Astrocyte of the hippocampus (primary cell): ENCODE results near the gene GABBR2.
"Not testable (repeated sequence)": the region's sequence is repeated elsewhere in the genome, so short reads cannot be mapped to it uniquely, and the experiment has no call there.

ENCODE experiments used
- DNase-seq: peaks from one replicate; pipeline ENCODE4 v3.0.0; 2011; ENCODE audit warnings: low read depth, low spot score

GABBR2 gene

GRCh38 chr9:98516205-98516896 lies 192.4 kb downstream of the GABBR2 start:
- no peak for DNase-seq

GRCh38 chr9:98515506-98516204 lies 193.1 kb downstream of the GABBR2 start:
- no peak for DNase-seq

- no peak for DNase-seq
These were observed 193.9 kb downstream of the GABBR2 start for GRCh38 chr9:98514841-98515240.

- DNase-seq = not testable (repeated sequence)
These were observed 200.4 kb downstream of the GABBR2 start for GRCh38 chr9:98508217-98508919.

- no peak for DNase-seq
These were observed 202.2 kb downstream of the GABBR2 start for GRCh38 chr9:98506422-98507054.

GRCh38 chr9:98504298-98505282 lies 204.1 kb downstream of the GABBR2 start:
- DNase-seq = no peak

GRCh38 chr9:98503867-98504266 lies 204.9 kb downstream of the GABBR2 start:
- no peak for DNase-seq

GRCh38 chr9:98502976-98503325 lies 205.8 kb downstream of the GABBR2 start:
- peak; percentile 53 for DNase-seq

GRCh38 chr9:98502311-98502975 lies 206.3 kb downstream of the GABBR2 start:
- peak; percentile 49 for DNase-seq

GRCh38 chr9:98501819-98502218 lies 206.9 kb downstream of the GABBR2 start:
- DNase-seq = no peak

GRCh38 chr9:98501259-98501658 lies 207.5 kb downstream of the GABBR2 start:
- not testable (repeated sequence) for DNase-seq

GRCh38 chr9:98500337-98500919 lies 208.3 kb downstream of the GABBR2 start:
- no peak for DNase-seq

GRCh38 chr9:98495530-98495929 lies 213.2 kb downstream of the GABBR2 start:
- no peak for DNase-seq

- no peak for DNase-seq
These were observed 213.9 kb downstream of the GABBR2 start for GRCh38 chr9:98494852-98495251.

GRCh38 chr9:98491828-98492227 lies 216.9 kb downstream of the GABBR2 start:
- DNase-seq = peak; percentile 88

- no peak for DNase-seq
These were observed 217.5 kb downstream of the GABBR2 start for GRCh38 chr9:98491231-98491651.

- peak; percentile 93 for DNase-seq
These were observed 220.0 kb downstream of the GABBR2 start for GRCh38 chr9:98488571-98489312.

- DNase-seq = no peak
These were observed 223.0 kb downstream of the GABBR2 start for GRCh38 chr9:98485706-98486105.

GRCh38 chr9:98484162-98484561 lies 224.6 kb downstream of the GABBR2 start:
- no peak for DNase-seq
